Measurements from ENCODE around the gene VWA1.
A peak's percentile ranks its signal among the peaks of the same experiment; 100 is the strongest.

- TF ChIP-seq CTCF (optimal IDR thresholded peaks at IDR 0.05 in 1 of 3, IDR thresholded peaks at IDR 0.05 in 1 of 3, conservative IDR thresholded peaks at IDR 0.05 in 1 of 3; ENCODE audit: extremely low read depth in 1 of 3, insufficient read depth in 2 of 3, low read length in 3 of 3), result peak in 1 of 3 experiments; percentile 2
- no peak for TF ChIP-seq EZH2 (IDR thresholded peaks at IDR 0.05; ENCODE audit: low read length)
These were observed 14.2 kb upstream of the VWA1 start, which contains the start of gene ANKRD65 for GRCh38 chr1:1421147-1421906.
